WTC11 (cell line): Measurements from ENCODE around the gene BBS12. TPM values are rescaled to one million over a fixed set of nuclear protein-coding genes. Genes with fewer than 3 reads are reported as not detected.
A peak's percentile ranks its signal among the peaks of the same experiment; 100 is the strongest.

Experiments used
- ATAC-seq: fragments of 200-7000 bp; cut with Tn5 transposase; 2 replicates; pipeline ENCODE4 v1.10.0; 2021; ENCODE audit warnings: mild to moderate bottlenecking, moderate library complexity
- CTCF ChIA-PET: fragments of 300-600 bp; sonication (Branson Sonifier 250); formaldehyde crosslinking; loops from one replicate; lab custom pipeline; 2021; ENCODE audit warnings: antibody characterized with exemption; lab: Charles Lee
- POLR2A ChIA-PET: fragments of 350-600 bp; sonication (Branson Sonifier 250); formaldehyde crosslinking; loops from one replicate; lab custom pipeline; 2021; ENCODE audit warnings: antibody characterized with exemption; lab: Charles Lee
- DNase-seq: peaks from one replicate; pipeline ENCODE4 v3.0.0; 2021; ENCODE audit warnings: low spot score
- H3K27ac Mint-ChIP-seq: 2 replicates; pipeline ENCODE4 v1.8.0; 2021; ENCODE audit warnings: mixed read lengths
- H3K27me3 Mint-ChIP-seq: 2 replicates; pipeline ENCODE4 v1.8.0; 2021; ENCODE audit warnings: low read depth, mild to moderate bottlenecking, moderate library complexity, mixed read lengths
- H3K36me3 Mint-ChIP-seq: 2 replicates; pipeline ENCODE4 v1.8.0; 2021; ENCODE audit warnings: mixed read lengths
- H3K4me1 Mint-ChIP-seq: 2 replicates; pipeline ENCODE4 v1.8.0; 2022; ENCODE audit warnings: mixed read lengths
- H3K4me3 Mint-ChIP-seq: 2 replicates; pipeline ENCODE4 v1.8.0; 2021; ENCODE audit warnings: mild to moderate bottlenecking, moderate library complexity, mixed read lengths
- H3K9me3 Mint-ChIP-seq: 2 replicates; pipeline ENCODE4 v1.8.0; 2021; ENCODE audit warnings: mixed read lengths
- ARID4B ChIP-seq: sonication (generic); formaldehyde crosslinking; IDR thresholded peaks from 2 replicates; pipeline ENCODE4 v1.8.0; 2023; ENCODE audit warnings: missing genetic modification reagents, mild to moderate bottlenecking, borderline replicate concordance
- CREB1 ChIP-seq: sonication (generic); formaldehyde crosslinking; IDR thresholded peaks from 2 replicates; pipeline ENCODE4 v1.8.0; 2023; ENCODE audit warnings: mild to moderate bottlenecking, missing genetic modification reagents
- EMX1 ChIP-seq: fragments of 250-450 bp; sonication (Bioruptor Pico); IDR thresholded peaks from 2 replicates; pipeline ENCODE4 v1.8.0; 2021; ENCODE audit warnings: mild to moderate bottlenecking
- FOXJ3 ChIP-seq: sonication (generic); formaldehyde crosslinking; IDR thresholded peaks from 2 replicates; pipeline ENCODE4 v1.9.0; 2021; ENCODE audit warnings: missing genetic modification reagents, mild to moderate bottlenecking, borderline replicate concordance
- FOXK1 ChIP-seq: sonication (generic); formaldehyde crosslinking; IDR thresholded peaks from 2 replicates; pipeline ENCODE4 v1.8.0; 2022; ENCODE audit warnings: mild to moderate bottlenecking, moderate library complexity, missing genetic modification reagents
- GABPB1 ChIP-seq: sonication (generic); formaldehyde crosslinking; IDR thresholded peaks from 2 replicates; pipeline ENCODE4 v1.8.1; 2023; ENCODE audit warnings: mild to moderate bottlenecking, missing genetic modification reagents
- MAX ChIP-seq: sonication (generic); formaldehyde crosslinking; IDR thresholded peaks from 2 replicates; pipeline ENCODE4 v1.8.0; 2022; ENCODE audit warnings: mild to moderate bottlenecking, missing genetic modification reagents
- PREB ChIP-seq: sonication (generic); formaldehyde crosslinking; IDR thresholded peaks from 2 replicates; pipeline ENCODE4 v1.8.1; 2022; ENCODE audit warnings: mild to moderate bottlenecking, missing genetic modification reagents, moderate library complexity, borderline replicate concordance
- PRRX2 ChIP-seq: fragments of 250-450 bp; sonication (Bioruptor Pico); IDR thresholded peaks from 2 replicates; pipeline ENCODE4 v1.8.0; 2021; ENCODE audit warnings: mild to moderate bottlenecking
- RELA ChIP-seq: sonication (generic); formaldehyde crosslinking; IDR thresholded peaks from 2 replicates; pipeline ENCODE4 v1.8.1; 2022; ENCODE audit warnings: missing genetic modification reagents, mild to moderate bottlenecking, borderline replicate concordance
- SMAD3 ChIP-seq: sonication (generic); formaldehyde crosslinking; IDR thresholded peaks from 2 replicates; pipeline ENCODE4 v1.8.0; 2022; ENCODE audit warnings: missing genetic modification reagents, mild to moderate bottlenecking, borderline replicate concordance
- TEAD4 ChIP-seq: sonication (generic); formaldehyde crosslinking; IDR thresholded peaks from 2 replicates; pipeline ENCODE4 v1.8.0; 2022; ENCODE audit warnings: mild to moderate bottlenecking, missing genetic modification reagents
- USF1 ChIP-seq: sonication (generic); formaldehyde crosslinking; IDR thresholded peaks from 2 replicates; pipeline ENCODE4 v1.8.0; 2022; ENCODE audit warnings: mild to moderate bottlenecking, missing genetic modification reagents
- ZNF219 ChIP-seq: sonication (generic); formaldehyde crosslinking; IDR thresholded peaks from 2 replicates; pipeline ENCODE4 v1.8.0; 2023; ENCODE audit warnings: missing genetic modification reagents, mild to moderate bottlenecking, borderline replicate concordance
- ZNF396 ChIP-seq: fragments of 250-450 bp; sonication (Bioruptor Pico); IDR thresholded peaks from 2 replicates; pipeline ENCODE4 v1.8.0; 2021; ENCODE audit warnings: mild to moderate bottlenecking, moderate library complexity, borderline replicate concordance
- ZNF532 ChIP-seq: fragments of 250-450 bp; sonication (Bioruptor Pico); IDR thresholded peaks from 2 replicates; pipeline ENCODE4 v1.9.0; 2021; ENCODE audit warnings: mild to moderate bottlenecking, borderline replicate concordance
- total RNA-seq: library from RNA; stranded (reverse); gene quantifications from 3 replicates; pipeline ENCODE4 v1.2.3, GENCODE V29; 2021
- TF ChIP-seq, protein P1 (sequence below): sonication (generic); formaldehyde crosslinking; IDR thresholded peaks from 2 replicates; pipeline ENCODE4 v1.8.1; 2022; ENCODE audit warnings: mild to moderate bottlenecking, moderate library complexity, missing genetic modification reagents

Gene BBS12
- total RNA-seq, 1 experiment from 2014 or later = 2.7 TPM

GRCh38 chr4:122762966-122763716, 30.6 kb downstream of the BBS12 start (continued):
- TF ChIP-seq PREB (CRISPR knock-in tag) = no peak
- no peak for TF ChIP-seq ZNF532 (CRISPR knock-in tag)
- TF ChIP-seq SMAD3 = no peak

GRCh38 chr4:122764071-122764820, 31.7 kb downstream of the BBS12 start:
- Mint-ChIP-seq H3K27me3 (no peaks in the 10 kb centered on the region), H3K4me3 (no peak overlapping the region)
- CTCF ChIA-PET = no interaction called here
- TF ChIP-seq FOXK1 = no peak
- TF ChIP-seq ZNF219 (CRISPR knock-in tag) = no peak
- TF ChIP-seq CREB1 (CRISPR knock-in tag) = no peak
- no peak for TF ChIP-seq ARID4B (CRISPR knock-in tag)
- TF ChIP-seq EMX1 (CRISPR knock-in tag) = no peak
- TF ChIP-seq USF1 (CRISPR knock-in tag) = no peak
- TF ChIP-seq SMAD3 = no peak
- no peak for TF ChIP-seq GABPB1
- TF ChIP-seq ZNF396 (CRISPR knock-in tag) = no peak
- no peak for TF ChIP-seq MAX (CRISPR knock-in tag)
- TF ChIP-seq, protein P1, sequence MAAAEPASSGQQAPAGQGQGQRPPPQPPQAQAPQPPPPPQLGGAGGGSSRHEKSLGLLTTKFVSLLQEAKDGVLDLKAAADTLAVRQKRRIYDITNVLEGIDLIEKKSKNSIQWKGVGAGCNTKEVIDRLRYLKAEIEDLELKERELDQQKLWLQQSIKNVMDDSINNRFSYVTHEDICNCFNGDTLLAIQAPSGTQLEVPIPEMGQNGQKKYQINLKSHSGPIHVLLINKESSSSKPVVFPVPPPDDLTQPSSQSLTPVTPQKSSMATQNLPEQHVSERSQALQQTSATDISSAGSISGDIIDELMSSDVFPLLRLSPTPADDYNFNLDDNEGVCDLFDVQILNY (CRISPR knock-in tag) = no peak
- TF ChIP-seq ZNF532 (CRISPR knock-in tag) = no peak
- TF ChIP-seq PRRX2 = no peak
- TF ChIP-seq RELA (CRISPR knock-in tag) = no peak
- no peak for TF ChIP-seq TEAD4
- no peak for TF ChIP-seq FOXJ3 (CRISPR knock-in tag)

More at GRCh38 chr4:122764071-122764820, 31.7 kb downstream of the BBS12 start:
- H3K27ac Mint-ChIP-seq = peak overlapping the region; percentile 2; the same call in 1 of the 2 replicates
- ATAC-seq = no peak
- peaks cover 49% of the 10 kb centered on the region for H3K4me1 Mint-ChIP-seq
- POLR2A ChIA-PET = no interaction called here
- 0 out of 2 replicates have a peak, but pooled peaks cover 3% of the 10 kb centered on the region for H3K9me3 Mint-ChIP-seq
- H3K36me3 Mint-ChIP-seq = no peaks in the 10 kb centered on the region
- no peak for DNase-seq
